Peyer's patch (tissue), 4 donors: ENCODE results near the gene TMEM184A. TPM values are rescaled to one million over a fixed set of nuclear protein-coding genes. Genes with fewer than 3 reads are reported as not detected.

Experiments used
- DNase-seq, 3 donors: peaks; one replicate each; pipeline ENCODE4 v3.0.0-alpha.2; 2017 to 2019
- H3K27ac ChIP-seq, 4 donors: fragments of 200-600 bp; sonication (generic); one replicate each; pipeline ENCODE4 v1.5.1; 2016 to 2019
- H3K27me3 ChIP-seq, 2 donors: fragments of 200-600 bp; sonication (generic); one replicate each; pipeline ENCODE4 v1.5.1; 2019
- H3K36me3 ChIP-seq, 3 donors: fragments of 200-600 bp; sonication (generic); one replicate each; pipeline ENCODE4 v1.5.1; 2016 to 2019
- H3K4me1 ChIP-seq, 4 donors: fragments of 200-600 bp; sonication (generic); one replicate each; pipeline ENCODE4 v1.5.1; 2016 to 2019
- H3K4me3 ChIP-seq, 4 donors: fragments of 200-600 bp; sonication (generic); 1 replicate in 3 of 4; 2 replicates in 1 of 4; pipeline ENCODE4 v1.5.1; 2016 to 2019; ENCODE audit warnings: mild to moderate bottlenecking in 1 of 4
- H3K9me3 ChIP-seq, 4 donors: fragments of 200-600 bp; sonication (generic); one replicate each; pipeline ENCODE4 v1.5.1; 2016 to 2019; ENCODE audit warnings: mild to moderate bottlenecking in 1 of 4
- POLR2A ChIP-seq, 2 donors: fragments of 450-650 bp; IDR thresholded peaks; one replicate each; pipeline ENCODE4 v1.5.1; 2017; ENCODE audit warnings: antibody characterized with exemption in 2 of 2, mild to moderate bottlenecking in 2 of 2, moderate library complexity in 2 of 2
- total RNA-seq, 4 donors: library from RNA; depleted of rRNA; stranded (reverse); fragments of >200 nt; gene quantifications; one replicate each; pipeline ENCODE4 v1.1.0, GENCODE V29; 2016
- TF ChIP-seq, protein P1 (sequence below), 6 experiments: fragments of 450-650 bp in 4 of 6; fragments of 200-600 bp in 2 of 6; sonication (generic) in 1 of 6; IDR thresholded peaks; one replicate each; pipeline ENCODE4 v1.5.1; 2017 to 2019; ENCODE audit warnings: antibody characterized with exemption in 6 of 6, mild to moderate bottlenecking in 3 of 6, moderate library complexity in 1 of 6

Gene TMEM184A
- total RNA-seq, 4 donors from 2014 or later, result 41.3 to 161 (median 151) TPM

DNA sequence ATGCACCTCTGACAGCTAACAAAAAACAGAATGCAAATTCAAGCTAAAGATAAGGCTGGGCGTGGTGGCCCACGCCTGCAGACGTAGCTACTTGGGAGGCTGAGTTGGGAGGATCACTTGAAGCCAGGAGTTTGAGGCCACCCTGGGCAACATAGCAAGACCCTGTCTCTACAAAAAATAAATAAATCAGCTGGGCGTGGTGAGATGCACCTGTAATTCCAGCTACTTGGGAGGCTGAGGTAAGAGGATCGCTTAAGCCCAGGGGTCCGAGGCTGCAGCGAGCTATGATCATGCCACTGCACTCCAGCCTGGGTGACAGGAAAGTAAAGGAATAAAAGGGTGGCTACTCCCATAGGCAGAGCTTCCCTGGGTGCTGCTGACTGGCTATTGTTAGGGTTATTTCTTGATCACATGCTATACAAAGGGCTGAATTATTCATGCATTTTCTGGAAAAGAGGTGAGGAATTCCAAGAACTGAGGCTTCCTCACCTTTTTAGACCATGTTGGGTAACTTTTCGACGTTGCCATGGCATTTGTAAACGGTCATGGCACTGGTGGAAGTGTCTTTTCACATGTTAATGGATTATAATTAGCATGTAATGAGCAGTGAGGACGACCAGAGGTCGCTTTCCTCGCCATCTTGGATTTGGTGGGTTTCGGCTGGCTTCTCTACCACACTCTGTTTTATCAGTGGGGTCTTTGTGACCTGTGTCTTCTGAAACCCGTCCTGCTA is 20.7 kb upstream of the TMEM184A start:
- TF ChIP-seq POLR2A (IDR thresholded peaks at IDR 0.05), result no peak
- TF ChIP-seq, protein P1, sequence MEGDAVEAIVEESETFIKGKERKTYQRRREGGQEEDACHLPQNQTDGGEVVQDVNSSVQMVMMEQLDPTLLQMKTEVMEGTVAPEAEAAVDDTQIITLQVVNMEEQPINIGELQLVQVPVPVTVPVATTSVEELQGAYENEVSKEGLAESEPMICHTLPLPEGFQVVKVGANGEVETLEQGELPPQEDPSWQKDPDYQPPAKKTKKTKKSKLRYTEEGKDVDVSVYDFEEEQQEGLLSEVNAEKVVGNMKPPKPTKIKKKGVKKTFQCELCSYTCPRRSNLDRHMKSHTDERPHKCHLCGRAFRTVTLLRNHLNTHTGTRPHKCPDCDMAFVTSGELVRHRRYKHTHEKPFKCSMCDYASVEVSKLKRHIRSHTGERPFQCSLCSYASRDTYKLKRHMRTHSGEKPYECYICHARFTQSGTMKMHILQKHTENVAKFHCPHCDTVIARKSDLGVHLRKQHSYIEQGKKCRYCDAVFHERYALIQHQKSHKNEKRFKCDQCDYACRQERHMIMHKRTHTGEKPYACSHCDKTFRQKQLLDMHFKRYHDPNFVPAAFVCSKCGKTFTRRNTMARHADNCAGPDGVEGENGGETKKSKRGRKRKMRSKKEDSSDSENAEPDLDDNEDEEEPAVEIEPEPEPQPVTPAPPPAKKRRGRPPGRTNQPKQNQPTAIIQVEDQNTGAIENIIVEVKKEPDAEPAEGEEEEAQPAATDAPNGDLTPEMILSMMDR (IDR thresholded peaks at IDR 0.05), result no peak
- no peak for DNase-seq
- Histone ChIP-seq H3K27me3 (no peaks in the 10 kb centered on the region), H3K9me3 (no peaks in the 10 kb centered on the region), H3K27ac (no peak overlapping the region), H3K4me3 (no peak overlapping the region), H3K36me3 (no peaks in the 10 kb centered on the region), H3K4me1 (peaks cover 0 to 4% (median 0%) of the 10 kb centered on the region in 4 donors)

DNA sequence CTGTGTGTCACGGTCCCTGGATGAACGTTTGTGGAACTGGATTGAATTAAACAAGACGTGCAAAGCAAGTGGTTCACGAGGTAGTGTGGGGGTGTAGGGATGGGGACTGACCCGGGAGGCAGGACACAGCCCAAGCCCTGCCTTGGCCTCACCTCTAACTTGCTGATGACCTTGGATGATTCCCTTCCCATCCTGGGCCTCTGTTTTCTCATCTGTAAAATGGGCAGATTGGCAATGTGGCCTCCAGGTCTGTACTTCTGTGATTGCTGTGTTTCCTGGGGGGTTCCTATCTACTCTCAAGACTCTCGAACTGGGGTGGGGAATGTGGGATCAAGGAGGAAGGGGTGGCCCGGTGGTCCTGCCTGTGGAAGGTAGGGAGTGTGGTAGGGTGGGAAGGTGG is 19.8 kb upstream of the TMEM184A start:
- Histone ChIP-seq H3K4me1 (peaks cover 0 to 12% (median 0%) of the 10 kb centered on the region in 4 donors), H3K27me3 (no peaks in the 10 kb centered on the region), H3K4me3 (no peak overlapping the region), H3K27ac (no peak overlapping the region), H3K9me3 (no peaks in the 10 kb centered on the region), H3K36me3 (no peaks in the 10 kb centered on the region)
- TF ChIP-seq, protein P1 (IDR thresholded peaks at IDR 0.05), result no peak
- TF ChIP-seq POLR2A (IDR thresholded peaks at IDR 0.05), result no peak
- DNase-seq, result no peak

DNA sequence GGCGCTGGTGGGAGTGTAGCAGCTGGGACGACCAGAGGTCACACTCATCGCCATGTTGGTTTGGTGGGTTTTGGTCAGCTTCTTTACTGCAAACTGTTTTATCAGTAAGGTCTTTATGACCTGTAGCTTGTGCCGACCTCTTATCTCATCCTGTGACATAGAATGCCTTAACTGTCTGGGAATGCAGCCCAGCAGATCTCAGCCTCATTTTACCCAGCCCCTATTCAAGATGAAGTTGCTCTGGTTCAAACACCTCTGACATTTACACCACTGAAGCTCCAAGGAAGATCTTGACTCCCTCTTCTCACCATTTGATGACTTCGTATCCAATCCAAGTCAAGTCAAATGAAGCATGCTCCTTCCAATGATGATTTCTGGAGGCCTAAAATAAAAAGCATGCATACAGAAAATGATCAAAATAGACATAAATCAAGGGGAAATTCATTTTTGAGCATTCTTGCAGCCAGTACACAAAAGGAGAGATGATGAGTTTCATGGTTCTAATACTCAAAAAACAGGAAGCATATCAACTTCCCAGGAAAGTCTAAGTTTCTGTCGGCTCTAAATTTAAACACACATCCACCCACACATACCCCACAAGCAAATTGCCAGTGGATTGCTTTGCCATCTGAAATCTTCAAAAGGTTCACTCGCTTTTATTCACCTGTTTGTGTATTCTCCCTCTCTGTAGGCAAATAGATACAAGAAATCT is 16.3 kb upstream of the TMEM184A start:
- H3K4me1 ChIP-seq, result peaks cover 0 to 31% (median 9%) of the 10 kb centered on the region in 4 donors
- TF ChIP-seq POLR2A (IDR thresholded peaks at IDR 0.05), result no peak
- TF ChIP-seq, protein P1 (IDR thresholded peaks at IDR 0.05), result no peak
- DNase-seq, result no peak
- no peaks in the 10 kb centered on the region for H3K36me3 ChIP-seq
- H3K27ac ChIP-seq, result peak overlapping the region in 2 of 4 donors; percentile 49 to 97
- H3K27me3 ChIP-seq, result no peaks in the 10 kb centered on the region
- no peak overlapping the region for H3K4me3 ChIP-seq
- no peaks in the 10 kb centered on the region for H3K9me3 ChIP-seq

DNA sequence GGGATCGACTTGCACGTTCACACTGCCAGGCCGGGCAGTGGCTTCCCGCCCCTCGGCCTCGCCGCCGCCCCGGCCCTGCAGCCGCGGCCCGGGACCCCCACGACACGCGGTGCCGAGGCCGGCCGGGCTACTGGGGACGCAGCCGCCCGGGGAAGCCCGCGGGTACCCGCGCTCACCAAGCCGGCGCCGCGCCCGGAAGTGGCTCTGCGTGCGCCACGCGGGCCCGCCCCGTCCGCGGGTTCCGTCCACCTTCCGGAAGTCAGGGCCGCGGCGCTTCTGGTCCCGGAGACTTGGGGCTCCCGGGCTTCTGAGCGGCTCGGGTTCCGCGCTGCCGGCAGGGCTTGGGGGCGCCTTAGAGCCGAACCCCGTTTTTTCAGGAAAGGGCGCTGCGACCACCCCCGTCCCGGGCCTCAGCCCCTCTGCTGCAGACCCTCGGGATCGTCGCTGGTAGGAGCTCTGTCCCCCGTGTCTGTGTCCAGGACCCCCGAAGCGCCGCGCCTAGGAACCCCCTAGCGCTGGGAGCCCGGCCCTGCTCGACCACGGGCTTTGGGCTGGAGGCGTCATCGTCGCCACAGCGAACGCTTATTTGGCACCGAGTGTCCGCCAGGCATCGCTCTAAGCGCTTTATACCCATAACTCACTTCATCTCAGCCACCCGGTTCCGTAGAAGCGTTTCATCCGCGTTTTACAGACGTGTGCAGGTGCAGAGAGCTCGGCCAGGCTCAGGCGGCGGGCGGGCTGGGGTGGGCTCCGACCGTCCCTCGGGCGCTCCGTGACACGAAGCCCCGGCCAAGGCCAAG is 14.0 kb upstream of the TMEM184A start, which contains the start of gene PSMG3:
TSS of gene PSMG3 (minus strand) at position 200 of the 800 bp plus-strand sequence. CDS start 693 bp downstream, outside the sequence.
- peak; percentile 91 to 96 (median 94) for DNase-seq
- H3K4me1 ChIP-seq, result peaks cover 0 to 31% (median 9%) of the 10 kb centered on the region in 4 donors
- no peaks in the 10 kb centered on the region for H3K27me3 ChIP-seq
- H3K36me3 ChIP-seq, result peaks cover 0 to 5% (median 0%) of the 10 kb centered on the region in 3 donors
- TF ChIP-seq, protein P1 (IDR thresholded peaks at IDR 0.05), result peak; percentile 3 to 44 (median 26)
- peak; percentile 78 to 80 for TF ChIP-seq POLR2A (IDR thresholded peaks at IDR 0.05)
- peak within 1 kb of the TSS; percentile 72 to 97 (median 90) for H3K4me3 ChIP-seq
- H3K27ac ChIP-seq, result peak within 1 kb of the TSS; percentile 93 to 97 (median 96)
- H3K9me3 ChIP-seq, result no peaks in the 10 kb centered on the region

DNA sequence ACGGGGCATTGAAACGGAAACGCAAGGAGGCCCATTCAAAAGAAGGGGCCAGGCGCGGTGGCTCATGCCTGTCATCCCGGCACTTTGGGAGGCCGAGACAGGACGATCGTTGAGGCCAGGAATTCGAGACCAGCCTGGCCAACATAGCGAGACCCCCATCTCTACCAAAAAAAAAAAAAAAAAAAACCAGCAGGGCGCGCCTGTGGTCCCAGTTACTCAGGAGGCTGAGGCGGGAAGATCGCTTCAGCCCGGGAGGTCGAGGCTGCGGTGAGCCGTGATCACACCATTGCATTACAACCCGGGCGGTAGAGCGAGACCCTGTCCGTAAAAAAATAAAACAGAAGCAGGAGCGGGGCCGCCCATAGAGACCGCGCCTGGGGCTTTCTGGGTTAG is 13.4 kb upstream of the TMEM184A start:
- Histone ChIP-seq H3K9me3 (no peaks in the 10 kb centered on the region), H3K4me3 (peak overlapping the region; percentile 72 to 97 (median 90)), H3K4me1 (peaks cover 0 to 31% (median 9%) of the 10 kb centered on the region in 4 donors), H3K27ac (peak overlapping the region; percentile 93 to 97 (median 96)), H3K36me3 (peaks cover 0 to 5% (median 0%) of the 10 kb centered on the region in 3 donors), H3K27me3 (no peaks in the 10 kb centered on the region)
- TF ChIP-seq POLR2A (IDR thresholded peaks at IDR 0.05), result no peak
- TF ChIP-seq, protein P1 (IDR thresholded peaks at IDR 0.05), result no peak
- no peak for DNase-seq
